ENCODE measurements around the gene CDYL2.

GRCh38 chr16:80601182-80601581 is 203.2 kb downstream of the CDYL2 start:
- TF ChIP-seq CTCF (IDR thresholded peaks at IDR 0.05) (no peak), POLR2A (IDR thresholded peaks at IDR 0.05) (no peak), POLR2AphosphoS5 (IDR thresholded peaks at IDR 0.05) (no peak)
